ENCODE measurements around the gene SUSD3.

The SUSD3 gene

GRCh38 chr9:93121316-93122241, 63.1 kb downstream of the SUSD3 start:
- no peak for DNase-seq (ENCODE audit: extremely low read depth in 1 of 2, low read depth in 1 of 2)

GRCh38 chr9:93122721-93123221, 64.3 kb downstream of the SUSD3 start:
- DNase-seq (ENCODE audit: extremely low read depth in 1 of 2, low read depth in 1 of 2) = no peak

GRCh38 chr9:93123561-93124283, 65.2 kb downstream of the SUSD3 start:
- no peak for DNase-seq (ENCODE audit: extremely low read depth in 1 of 2, low read depth in 1 of 2)

GRCh38 chr9:93124793-93125192, 66.3 kb downstream of the SUSD3 start:
- DNase-seq (ENCODE audit: extremely low read depth in 1 of 2, low read depth in 1 of 2) = no peak

GRCh38 chr9:93125331-93125894, 66.9 kb downstream of the SUSD3 start:
- DNase-seq (ENCODE audit: extremely low read depth in 1 of 2, low read depth in 1 of 2) = no peak

GRCh38 chr9:93126151-93126781, 67.8 kb downstream of the SUSD3 start:
- DNase-seq (ENCODE audit: extremely low read depth in 1 of 2, low read depth in 1 of 2) = no peak

- DNase-seq (ENCODE audit: extremely low read depth in 1 of 2, low read depth in 1 of 2) = no peak
Measured at GRCh38 chr9:93126825-93127368, 68.4 kb downstream of the SUSD3 start.

GRCh38 chr9:93127395-93127911, 69.0 kb downstream of the SUSD3 start:
- no peak for DNase-seq (ENCODE audit: extremely low read depth in 1 of 2, low read depth in 1 of 2)

- no peak for DNase-seq (ENCODE audit: extremely low read depth in 1 of 2, low read depth in 1 of 2)
Measured at GRCh38 chr9:93128011-93128714, 69.7 kb downstream of the SUSD3 start.

- no peak for DNase-seq (ENCODE audit: extremely low read depth in 1 of 2, low read depth in 1 of 2)
Measured at GRCh38 chr9:93128715-93129224, 70.3 kb downstream of the SUSD3 start.

- no peak for DNase-seq (ENCODE audit: extremely low read depth in 1 of 2, low read depth in 1 of 2)
Measured at GRCh38 chr9:93129286-93129685, 70.8 kb downstream of the SUSD3 start.

GRCh38 chr9:93129691-93130500, 71.4 kb downstream of the SUSD3 start:
- no peak for DNase-seq (ENCODE audit: extremely low read depth in 1 of 2, low read depth in 1 of 2)

GRCh38 chr9:93130861-93131481, 72.5 kb downstream of the SUSD3 start:
- no peak for DNase-seq (ENCODE audit: extremely low read depth in 1 of 2, low read depth in 1 of 2)

- DNase-seq (ENCODE audit: extremely low read depth in 1 of 2, low read depth in 1 of 2) = no peak
Measured at GRCh38 chr9:93131599-93132286, 73.2 kb downstream of the SUSD3 start.

- no peak for DNase-seq (ENCODE audit: extremely low read depth in 1 of 2, low read depth in 1 of 2)
Measured at GRCh38 chr9:93132287-93132927, 73.9 kb downstream of the SUSD3 start.

GRCh38 chr9:93132946-93133680, 74.6 kb downstream of the SUSD3 start:
- DNase-seq (ENCODE audit: extremely low read depth in 1 of 2, low read depth in 1 of 2) = peak in 1 of 2 donors; percentile 22

GRCh38 chr9:93133681-93134014, 75.1 kb downstream of the SUSD3 start:
- DNase-seq (ENCODE audit: extremely low read depth in 1 of 2, low read depth in 1 of 2) = peak in 1 of 2 donors; percentile 28

Measured in activated CD8-positive, alpha-beta memory T cell treated with anti-CD3 and anti-CD28 coated beads for 1 hour (primary cell).